Activated T-cell treated with anti-CD3 and anti-CD28 coated beads for 24 hours (primary cell): ENCODE measurements around the gene KIAA1191.
A peak's percentile ranks its signal among the peaks of the same experiment; 100 is the strongest.

Experiments used
- DNase-seq: peaks from one replicate; pipeline ENCODE4 v3.0.0-alpha.2; 2020; ENCODE audit warnings: low read depth

The KIAA1191 gene

GRCh38 chr5:176389135-176390123 lies 27.9 kb upstream of the KIAA1191 start:
- no peak for DNase-seq

- DNase-seq = peak; percentile 99
Observed at GRCh38 chr5:176388444-176389134, 27.0 kb upstream of the KIAA1191 start, which contains the start of the genes HIGD2A and NOP16. HIGD2A (plus strand) TSS chr5:176388751; CDS start chr5:176388820, 69 bp downstream. NOP16 (minus strand) TSS chr5:176388598; CDS start chr5:176388539, 59 bp downstream.

GRCh38 chr5:176388003-176388443 lies 26.5 kb upstream of the KIAA1191 start:
- DNase-seq = no peak

- no peak for DNase-seq
Observed at GRCh38 chr5:176387384-176387925, 25.9 kb upstream of the KIAA1191 start.

DNA sequence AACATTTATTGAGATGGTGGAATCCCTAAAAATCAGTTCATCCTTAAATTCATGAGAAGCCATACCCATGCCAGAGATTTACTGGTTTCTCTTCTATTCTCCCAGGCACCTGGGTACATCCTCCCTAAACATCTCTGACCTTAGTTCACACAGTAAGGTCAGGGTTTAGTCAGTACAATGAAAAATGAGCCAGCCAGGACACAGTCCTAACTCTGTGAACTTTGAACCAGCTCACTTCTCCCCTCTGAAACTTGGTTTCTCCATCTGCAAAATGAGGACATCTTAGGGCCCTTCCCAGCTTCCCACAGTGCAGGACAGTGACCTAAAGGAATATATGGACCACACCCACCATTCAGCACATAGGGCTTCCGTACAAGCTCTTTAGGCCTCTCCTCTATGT lies 24.9 kb upstream of the KIAA1191 start:
- no peak for DNase-seq

DNA sequence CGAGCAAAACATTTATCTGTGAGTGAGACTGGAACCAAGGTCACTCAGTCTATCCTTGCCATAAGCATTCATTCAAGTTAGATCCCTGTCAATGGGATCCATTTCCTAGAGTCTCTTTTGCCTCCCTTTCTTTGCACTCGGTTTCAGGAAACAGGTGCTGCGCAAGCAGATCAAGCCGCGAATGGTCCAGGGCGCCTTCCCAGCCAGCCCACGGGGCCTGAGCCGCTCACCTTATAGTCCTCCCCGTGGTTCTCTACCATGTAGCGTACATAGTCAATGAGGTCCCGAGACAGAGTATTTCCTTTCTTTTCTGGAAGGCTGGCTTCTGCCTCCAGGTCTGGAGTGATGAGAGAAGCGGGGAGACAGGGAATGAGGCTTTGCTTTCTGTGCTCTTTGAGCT lies 23.4 kb upstream of the KIAA1191 start:
- DNase-seq = no peak

DNA sequence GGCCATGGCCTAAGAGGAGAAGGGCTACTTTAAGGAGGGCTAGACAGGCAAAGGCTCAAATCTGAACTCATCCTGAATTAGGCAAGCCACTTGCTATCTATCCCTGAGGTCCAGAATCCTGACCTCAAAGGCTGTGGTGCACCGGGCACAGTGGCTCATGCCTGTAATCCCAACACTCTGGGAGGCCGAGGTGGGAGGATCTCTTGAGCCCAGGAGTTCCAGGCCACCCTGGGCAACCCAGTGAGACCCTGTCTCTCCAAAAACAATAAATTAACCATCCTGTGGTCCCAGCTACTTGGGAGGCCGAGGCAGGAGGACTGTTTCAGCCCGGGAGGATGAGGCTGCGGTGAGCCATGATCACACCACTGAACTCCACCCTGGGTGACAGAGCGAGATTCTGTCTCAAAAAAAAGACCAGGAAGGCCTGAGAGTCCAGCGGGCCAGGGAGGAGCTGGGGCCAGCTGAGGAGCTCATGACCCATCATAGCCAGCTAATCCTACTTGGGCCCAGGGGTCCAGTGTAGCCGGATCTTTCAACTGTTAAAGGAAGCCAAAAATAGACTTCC lies 22.9 kb upstream of the KIAA1191 start:
- DNase-seq = no peak

- no peak for DNase-seq
Observed at GRCh38 chr5:176383961-176384360, 22.4 kb upstream of the KIAA1191 start.

GRCh38 chr5:176383248-176383905 lies 21.8 kb upstream of the KIAA1191 start:
- no peak for DNase-seq

GRCh38 chr5:176382721-176383120 lies 21.2 kb upstream of the KIAA1191 start:
- no peak for DNase-seq

GRCh38 chr5:176381979-176382378 lies 20.4 kb upstream of the KIAA1191 start:
- no peak for DNase-seq

DNA sequence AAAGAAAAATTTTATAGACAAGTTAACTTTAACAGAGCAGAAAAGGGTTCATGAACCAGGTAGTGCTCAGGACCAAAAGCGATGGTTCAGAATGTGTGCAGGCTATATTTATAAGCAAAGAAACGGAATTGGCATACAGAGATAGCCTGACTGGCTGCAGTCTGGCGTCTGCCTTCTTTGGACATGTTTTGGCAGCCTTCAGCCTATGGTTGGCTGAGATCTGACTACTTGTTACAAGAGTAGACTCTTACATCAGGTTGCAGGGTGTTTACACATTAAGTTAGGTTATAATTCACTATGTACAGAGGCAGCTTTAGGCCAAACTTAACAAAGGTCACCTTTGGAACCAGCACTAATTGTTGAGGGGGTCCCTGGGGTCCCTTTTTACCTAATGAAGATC lies 19.9 kb upstream of the KIAA1191 start:
- DNase-seq = no peak

- no peak for DNase-seq
Observed at GRCh38 chr5:176379881-176380280, 18.3 kb upstream of the KIAA1191 start.

DNA sequence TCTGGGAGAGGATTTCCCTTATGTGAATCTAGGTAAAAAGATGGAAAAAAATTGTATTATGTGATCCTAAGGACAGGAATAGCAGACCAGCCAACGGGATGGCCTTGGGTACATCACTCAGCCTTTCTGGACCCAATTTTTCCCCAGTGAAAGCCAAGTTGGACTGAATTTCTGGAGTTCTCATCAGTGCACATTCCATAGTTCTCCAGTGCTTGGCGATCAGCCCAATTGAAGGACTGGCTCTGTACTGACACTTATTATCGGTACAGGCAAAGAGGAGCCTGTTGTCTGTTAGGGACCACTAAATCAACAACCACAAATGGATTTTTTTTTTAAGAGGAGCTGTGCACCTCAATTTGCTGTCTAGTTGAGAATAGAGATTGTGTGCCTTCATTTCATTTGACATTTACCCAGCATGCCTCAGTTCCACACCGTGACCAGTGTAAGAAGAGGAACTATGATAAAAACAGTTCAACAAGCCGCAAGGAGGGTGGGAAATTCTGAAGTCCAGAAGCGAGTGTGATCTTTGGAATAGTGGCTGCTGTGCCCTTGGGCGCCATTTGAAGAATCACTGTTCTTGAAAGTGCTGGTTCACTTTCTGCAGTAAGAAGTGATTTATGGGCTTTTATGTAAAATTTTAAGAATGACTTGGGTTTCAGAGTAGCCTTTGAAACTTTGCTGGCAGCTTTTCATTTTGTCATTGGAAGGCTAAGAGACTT lies 11.7 kb upstream of the KIAA1191 start:
- no peak for DNase-seq

DNA sequence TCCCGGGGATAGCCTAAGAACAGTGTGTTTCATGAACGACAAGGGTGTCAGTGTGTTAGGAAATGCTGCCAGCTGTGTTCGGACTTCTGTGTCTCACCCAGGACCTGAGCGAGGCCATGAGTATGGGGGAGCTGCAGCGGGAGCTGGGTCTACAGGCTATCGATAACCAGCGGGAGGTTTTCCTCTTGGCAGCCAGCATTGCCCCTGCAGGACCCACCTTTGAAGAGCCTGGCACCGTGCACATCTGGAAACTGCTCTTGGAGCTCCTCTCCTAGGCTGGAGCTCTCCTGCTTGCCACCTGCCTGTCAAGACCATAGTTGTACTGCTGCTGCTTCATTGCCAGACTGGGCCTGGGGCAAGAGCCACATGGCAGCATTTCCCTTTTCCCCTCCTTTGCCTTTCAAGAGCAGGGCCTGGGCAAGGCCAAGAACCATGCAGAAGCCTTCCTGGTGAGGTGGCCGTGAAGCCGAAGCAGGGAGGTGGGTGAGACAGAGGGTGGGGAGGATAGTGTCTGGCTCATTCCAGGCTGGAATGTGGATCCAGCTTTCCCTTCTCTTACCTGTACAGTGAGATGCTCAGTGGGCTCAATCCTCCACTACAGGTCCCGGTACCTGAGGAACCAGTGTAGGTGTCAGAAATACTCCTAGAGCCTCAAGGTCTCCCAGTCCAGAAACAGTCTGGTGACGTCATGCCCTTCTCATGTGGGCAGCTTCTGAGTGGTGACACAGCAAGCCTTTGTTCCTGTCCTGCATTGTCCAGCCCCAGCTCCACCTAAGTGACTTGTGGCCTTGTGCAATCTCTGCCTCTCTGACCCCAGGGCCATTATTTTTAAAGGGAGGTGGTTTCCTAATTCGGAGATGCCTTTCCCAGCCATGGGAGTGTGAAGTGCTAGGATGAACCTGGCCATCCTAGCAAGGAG lies 10.3 kb upstream of the KIAA1191 start:
- DNase-seq = no peak

- DNase-seq = no peak
Observed at GRCh38 chr5:176369934-176370711, 8.6 kb upstream of the KIAA1191 start.

DNA sequence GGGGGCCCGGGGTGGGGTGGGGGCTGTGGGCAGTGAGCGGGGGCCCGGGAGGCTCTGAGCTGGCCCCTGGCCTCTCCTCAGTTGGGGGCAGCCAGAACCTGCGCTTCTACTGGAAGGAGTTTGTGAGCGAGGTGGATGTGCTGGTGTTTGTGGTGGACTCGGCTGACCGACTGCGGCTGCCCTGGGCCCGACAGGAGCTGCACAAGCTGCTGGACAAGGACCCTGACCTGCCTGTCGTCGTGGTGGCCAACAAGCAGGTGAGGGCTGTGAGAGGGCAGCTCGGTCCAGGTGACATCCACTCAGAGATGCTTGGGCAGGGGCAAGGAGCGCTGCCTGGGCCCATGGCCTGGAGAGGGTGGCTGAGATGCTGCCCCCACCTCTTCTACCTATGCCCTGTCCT lies 7.2 kb upstream of the KIAA1191 start:
- no peak for DNase-seq

GRCh38 chr5:176366232-176366894 lies 4.8 kb upstream of the KIAA1191 start:
- no peak for DNase-seq
